Gastrocnemius medialis (tissue), 4 donors: Measurements from ENCODE around the gene NTM. TPM values are rescaled to one million over a fixed set of nuclear protein-coding genes. Genes with fewer than 3 reads are reported as not detected.

ENCODE experiments used
- ATAC-seq, 2 donors: fragments of 150-250 bp; one replicate each; pipeline ENCODE4 v1.9.1; 2016
- DNase-seq, 2 donors: peaks; one replicate each; pipeline ENCODE4 v3.0.0-alpha.2; 2019
- H3K27ac ChIP-seq, 4 donors: fragments of 200-600 bp; sonication (generic); 1 replicate in 1 of 4; 2 replicates in 3 of 4; pipeline ENCODE4 v1.5.1; 2016 to 2018; ENCODE audit warnings: mild to moderate bottlenecking in 2 of 4, moderate library complexity in 1 of 4
- H3K27me3 ChIP-seq, 3 donors: fragments of 200-600 bp; sonication (generic) in 2 of 3; 1 replicate in 1 of 3; 2 replicates in 2 of 3; pipeline versions ENCODE4 v1.5.1 to v1.6.0; 2016 to 2019; ENCODE audit warnings: mild to moderate bottlenecking in 1 of 3, moderate library complexity in 1 of 3
- H3K36me3 ChIP-seq, 2 donors: fragments of 200-600 bp; sonication (generic) in 1 of 2; one replicate each; pipeline ENCODE4 v1.5.1; 2017 to 2018
- H3K4me1 ChIP-seq, 2 donors: fragments of 200-600 bp; sonication (generic) in 1 of 2; one replicate each; pipeline ENCODE4 v1.5.1; 2016 to 2017; ENCODE audit warnings: mild to moderate bottlenecking in 2 of 2
- H3K4me3 ChIP-seq, 4 donors: fragments of 200-600 bp; sonication (generic) in 3 of 4; 1 replicate in 1 of 4; 2 replicates in 3 of 4; pipeline ENCODE4 v1.5.1; 2016 to 2019; ENCODE audit warnings: mild to moderate bottlenecking in 2 of 4
- H3K9me3 ChIP-seq, 3 donors: fragments of 200-600 bp; sonication (generic) in 2 of 3; 1 replicate in 1 of 3; 2 replicates in 2 of 3; pipeline ENCODE4 v1.5.1; 2016 to 2019
- CTCF ChIP-seq, 5 experiments: fragments of 450-650 bp in 3 of 5; fragments of 200-600 bp in 2 of 5; sonication (generic) in 2 of 5; IDR thresholded peaks in 4 of 5; conservative IDR thresholded peaks in 1 of 5; 1 replicate in 4 of 5; 2 replicates in 1 of 5; pipeline ENCODE4 v1.5.1; 2016 to 2019; ENCODE audit warnings: antibody characterized with exemption in 5 of 5, mild to moderate bottlenecking in 3 of 5, moderate library complexity in 3 of 5
- POLR2A ChIP-seq, 2 donors: fragments of 450-650 bp; IDR thresholded peaks; one replicate each; pipeline ENCODE4 v1.6.1; 2017; ENCODE audit warnings: antibody characterized with exemption in 2 of 2, mild to moderate bottlenecking in 2 of 2, moderate library complexity in 2 of 2
- in situ Hi-C, 4 donors: fragments of 200-750 bp; cut with MboI; loops; one replicate each; pipeline versions ENCODE4 v1.15.0 to v1.8.0; 2017; ENCODE audit warnings: low sequenced_read_pairs in 4 of 4
- intact Hi-C: fragments of 100-400 bp; cut with DNase I; formaldehyde crosslinking; loops from one replicate; pipeline ENCODE4 v1.15.1; 2023; ENCODE audit warnings: low total_unique reads
- total RNA-seq, 4 donors: library from RNA; depleted of rRNA; stranded (reverse); fragments of >200 nt; gene quantifications; one replicate each; pipeline versions ENCODE4 v1.1.0 to v1.2.3, GENCODE V29; 2016

Gene NTM
- total RNA-seq, 4 donors from 2014 or later: 0.69 TPM; not detected in 3

- Histone ChIP-seq H3K4me3 (no peak overlapping the region), H3K27me3 (no peaks in the 10 kb centered on the region), H3K4me1 (no peaks in the 10 kb centered on the region), H3K27ac (no peak overlapping the region), H3K36me3 (no peaks in the 10 kb centered on the region), H3K9me3 (no peaks in the 10 kb centered on the region)
- no peak for DNase-seq
- no peak for ATAC-seq
- intact Hi-C loops (no loop called here), in situ Hi-C loops (loop anchor here in 2 of 4 donors (10.0 to 25.0 kb wide), 2 partner anchors 454 to 456 kb away; no protein-coding TSS in a partner anchor)
- TF ChIP-seq CTCF (IDR thresholded peaks at IDR 0.05 in 4 of 5, conservative IDR thresholded peaks at IDR 0.05 in 1 of 5): no peak
- no peak for TF ChIP-seq POLR2A (IDR thresholded peaks at IDR 0.05)
Observed at GRCh38 chr11:131518305-131518838, 148.0 kb downstream of the NTM start.

DNA sequence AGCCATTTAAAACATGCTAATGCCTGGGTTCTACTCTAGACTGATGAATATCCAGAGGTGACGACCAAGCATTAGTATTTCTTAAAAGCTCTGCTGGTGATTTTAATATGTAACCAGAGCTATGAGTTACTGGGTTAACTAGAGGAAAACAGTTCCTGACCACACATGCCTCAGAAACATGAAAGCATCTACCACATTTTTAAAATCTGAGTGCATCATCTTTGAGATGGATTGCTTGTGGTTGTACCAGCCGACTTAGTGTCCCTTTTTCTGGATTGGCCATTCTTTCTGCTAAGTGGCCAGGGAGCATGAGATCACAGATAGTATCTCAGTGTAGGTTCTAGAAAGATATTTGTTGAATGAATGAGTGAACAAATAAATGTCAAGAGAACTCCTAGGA is 152.4 kb downstream of the NTM start:
- ATAC-seq (no peak), DNase-seq (no peak)
- H3K36me3 ChIP-seq: no peaks in the 10 kb centered on the region
- intact Hi-C loops (no loop called here), in situ Hi-C loops (loop anchor here in 1 of 4 donors (25.0 kb wide), 1 partner anchor 461 kb away; no protein-coding TSS in a partner anchor)
- H3K4me3 ChIP-seq: no peak overlapping the region
- H3K27ac ChIP-seq: no peak overlapping the region
- H3K4me1 ChIP-seq: no peaks in the 10 kb centered on the region
- H3K9me3 ChIP-seq: no peaks in the 10 kb centered on the region
- no peaks in the 10 kb centered on the region for H3K27me3 ChIP-seq
- TF ChIP-seq CTCF (IDR thresholded peaks at IDR 0.05 in 4 of 5, conservative IDR thresholded peaks at IDR 0.05 in 1 of 5) (no peak), POLR2A (IDR thresholded peaks at IDR 0.05) (no peak)

DNA sequence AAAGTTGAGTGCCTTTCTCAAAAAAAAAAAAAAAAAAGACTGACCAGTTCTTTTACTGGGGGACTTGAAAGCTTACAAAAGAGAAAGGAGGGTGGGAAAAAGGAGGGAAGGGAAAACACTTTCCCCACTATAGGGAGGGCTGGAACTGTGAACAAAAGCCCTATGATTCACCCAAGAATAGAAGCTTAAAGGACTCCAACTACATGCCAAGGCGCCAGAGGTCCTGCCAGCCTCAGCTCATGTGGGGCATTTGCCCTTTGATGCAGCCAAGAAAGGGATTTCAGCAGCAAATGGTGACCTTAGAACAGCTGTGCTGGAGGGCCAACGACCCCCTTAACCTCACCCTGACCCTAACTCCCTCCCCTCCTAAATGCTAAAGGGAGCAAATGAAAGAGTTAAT is 160.0 kb downstream of the NTM start:
- no peak overlapping the region for H3K27ac ChIP-seq
- no peaks in the 10 kb centered on the region for H3K4me1 ChIP-seq
- in situ Hi-C loops: no loop called here
- no peaks in the 10 kb centered on the region for H3K9me3 ChIP-seq
- no peaks in the 10 kb centered on the region for H3K36me3 ChIP-seq
- no peak overlapping the region for H3K4me3 ChIP-seq
- TF ChIP-seq POLR2A (IDR thresholded peaks at IDR 0.05) (no peak), CTCF (IDR thresholded peaks at IDR 0.05 in 4 of 5, conservative IDR thresholded peaks at IDR 0.05 in 1 of 5) (no peak)
- intact Hi-C loops: no loop called here
- DNase-seq: no peak
- no peak for ATAC-seq
- H3K27me3 ChIP-seq: no peaks in the 10 kb centered on the region

GRCh38 chr11:131533149-131533548 is 162.7 kb downstream of the NTM start:
- Histone ChIP-seq H3K4me3 (no peak overlapping the region), H3K4me1 (no peaks in the 10 kb centered on the region), H3K36me3 (no peaks in the 10 kb centered on the region), H3K9me3 (no peaks in the 10 kb centered on the region), H3K27ac (no peak overlapping the region), H3K27me3 (no peaks in the 10 kb centered on the region)
- DNase-seq (no peak), ATAC-seq (no peak)
- TF ChIP-seq CTCF (IDR thresholded peaks at IDR 0.05 in 4 of 5, conservative IDR thresholded peaks at IDR 0.05 in 1 of 5): no peak
- no peak for TF ChIP-seq POLR2A (IDR thresholded peaks at IDR 0.05)
- in situ Hi-C loops: no loop called here
- intact Hi-C loops: no loop called here

- no peak for TF ChIP-seq POLR2A (IDR thresholded peaks at IDR 0.05)
- no peak for TF ChIP-seq CTCF (IDR thresholded peaks at IDR 0.05 in 4 of 5, conservative IDR thresholded peaks at IDR 0.05 in 1 of 5)
- Histone ChIP-seq H3K4me1 (no peaks in the 10 kb centered on the region), H3K9me3 (no peaks in the 10 kb centered on the region), H3K36me3 (no peaks in the 10 kb centered on the region), H3K27ac (no peak overlapping the region), H3K27me3 (peaks cover 0 to 3% (median 0%) of the 10 kb centered on the region in 3 donors), H3K4me3 (no peak overlapping the region)
- no peak for DNase-seq
- intact Hi-C loops: no loop called here
- ATAC-seq: no peak
- in situ Hi-C loops: no loop called here
Observed at GRCh38 chr11:131533998-131534397, 163.6 kb downstream of the NTM start.
